GM12878 (cell line): ENCODE data around the gene VIL1. TPM values are rescaled to one million over a fixed set of nuclear protein-coding genes. Genes with fewer than 3 reads are reported as not detected.

Source experiments
- ATAC-seq: fragments of 200-7000 bp; cut with Tn5 transposase; 3 replicates; pipeline ENCODE4 v1.9.1; 2020; ENCODE audit warnings: mild to moderate bottlenecking, moderate library complexity
- BruUV-seq: library from RNA; stranded (reverse); fragments of 400-500 nt; replicated peaks from 2 replicates; lab custom pipeline; 2021; lab: Mats Ljungman, UMichigan
- CTCF ChIA-PET: fragments of 300-600 bp; sonication (Branson Sonifier 250); formaldehyde crosslinking; extraction: SDS; loops from one replicate; lab custom pipeline; 2021; ENCODE audit warnings: inconsistent platforms; lab: Yijun Ruan, JAX
- POLR2A ChIA-PET: fragments of 350-600 bp; formaldehyde crosslinking; extraction: SDS; loops from one replicate; lab custom pipeline; 2021; ENCODE audit warnings: inconsistent platforms; lab: Charles Lee
- RAD21 ChIA-PET: fragments of 300-600 bp; sonication (Branson Sonifier 250); formaldehyde crosslinking; loops from one replicate; lab custom pipeline; 2023; ENCODE audit warnings: antibody characterized with exemption; ENCODE audit not compliant: unreplicated experiment; lab: Charles Lee
- SMC1A ChIA-PET: fragments of 300-600 bp; sonication (Branson Sonifier 250); formaldehyde crosslinking; loops from one replicate; lab custom pipeline; 2023; ENCODE audit not compliant: unreplicated experiment, uncharacterized antibody; lab: Charles Lee
- DNase-seq: peaks from one replicate; pipeline ENCODE4 v3.0.0-alpha.2; 2011; ENCODE audit warnings: low read depth, low spot score
- FAIRE-seq: peaks from 3 replicates; lab custom pipeline; 2011; peaks lifted over from hg19 to GRCh38; lab: Jason Lieb, UNC
- H2AFZ ChIP-seq: 2 replicates; pipeline ENCODE4 v1.6.0; 2011; ENCODE audit warnings: low read depth, low read length, control low read depth; ENCODE audit not compliant: control insufficient read depth
- H3K27ac ChIP-seq: 2 replicates; pipeline ENCODE4 v1.5.1; 2011; ENCODE audit warnings: control low read depth; ENCODE audit not compliant: control insufficient read depth, insufficient read depth
- H3K27me3 ChIP-seq, 2 experiments: replicated peaks in 1 of 2; 2 replicates each; pipeline versions ENCODE4 v1.6.0 to v1.6.1; 2011; ENCODE audit warnings: low read length in 1 of 2; ENCODE audit not compliant: control insufficient read depth in 2 of 2, insufficient read depth in 2 of 2
- H3K36me3 ChIP-seq, 2 experiments: 2 replicates each; pipeline ENCODE4 v1.5.1; 2011; ENCODE audit warnings: low read length in 1 of 2; ENCODE audit not compliant: control insufficient read depth in 2 of 2, insufficient read depth in 2 of 2
- H3K4me1 ChIP-seq: 2 replicates; pipeline ENCODE4 v1.6.1; 2011; ENCODE audit warnings: mild to moderate bottlenecking, low read length, moderate library complexity, mixed read lengths; ENCODE audit not compliant: control insufficient read depth, insufficient read depth
- H3K4me2 ChIP-seq: 2 replicates; pipeline ENCODE4 v1.6.0; 2011; ENCODE audit warnings: control low read depth; ENCODE audit not compliant: control insufficient read depth, insufficient read depth
- H3K4me3 ChIP-seq: fragments of 200-600 bp; sonication (generic); 2 replicates; pipeline ENCODE4 v1.5.1; 2016
- H3K79me2 ChIP-seq: 2 replicates; pipeline ENCODE4 v1.6.0; 2011; ENCODE audit warnings: low read length; ENCODE audit not compliant: control insufficient read depth, insufficient read depth
- H3K9ac ChIP-seq: 2 replicates; pipeline ENCODE4 v1.8.0; 2011; ENCODE audit warnings: low read length, control low read depth, mixed read lengths; ENCODE audit not compliant: control insufficient read depth, insufficient read depth
- H3K9me3 ChIP-seq: replicated peaks from 3 replicates; pipeline ENCODE4 v1.5.1; 2011; ENCODE audit warnings: mild to moderate bottlenecking, low read length; ENCODE audit not compliant: control insufficient read depth, insufficient read depth
- H4K20me1 ChIP-seq: 2 replicates; pipeline ENCODE4 v1.6.0; 2011; ENCODE audit not compliant: control insufficient read depth, insufficient read depth
- BRCA1 ChIP-seq: IDR thresholded peaks from 2 replicates; pipeline ENCODE4 v1.6.1; 2011; ENCODE audit warnings: low read depth, low read length, improper control_type of control experiment
- CREM ChIP-seq: IDR thresholded peaks from 2 replicates; pipeline ENCODE4 v1.6.1; 2014; ENCODE audit warnings: antibody characterized with exemption, low read depth
- KLF5 ChIP-seq: fragments of 450-650 bp; IDR thresholded peaks from 2 replicates; pipeline ENCODE4 v1.6.1; 2014; ENCODE audit warnings: mild to moderate bottlenecking; ENCODE audit not compliant: partially characterized antibody
- NR2C2 ChIP-seq: IDR thresholded peaks from 2 replicates; pipeline ENCODE4 v1.6.1; 2011; ENCODE audit warnings: borderline replicate concordance, low read depth; ENCODE audit not compliant: control insufficient read depth, insufficient read length
- SMAD1 ChIP-seq: fragments of 450-650 bp; IDR thresholded peaks from 2 replicates; pipeline ENCODE4 v1.6.1; 2018; ENCODE audit warnings: mild to moderate bottlenecking, low read depth; ENCODE audit not compliant: partially characterized antibody
- SMAD5 ChIP-seq: IDR thresholded peaks from 2 replicates; pipeline ENCODE4 v1.6.1; 2016; ENCODE audit warnings: antibody characterized with exemption, low read depth
- SREBF2 ChIP-seq: IDR thresholded peaks from 2 replicates; pipeline ENCODE4 v1.6.1; 2012; ENCODE audit warnings: mild to moderate bottlenecking, low read length
- SRF ChIP-seq, 2 experiments: IDR thresholded peaks; 2 replicates each; pipeline ENCODE4 v1.6.1; 2011; ENCODE audit warnings: low read depth in 2 of 2, low read length in 2 of 2, mild to moderate bottlenecking in 1 of 2, moderate library complexity in 1 of 2
- in situ Hi-C: fragments of 300-500 bp; cut with MboI; formaldehyde crosslinking; loops from 9 replicates; pipeline ENCODE4 v1.14.3; 2018; ENCODE audit warnings: mixed read lengths
- intact Hi-C: fragments of 100-400 bp; cut with micrococcal nuclease; formaldehyde crosslinking; loops from one replicate; pipeline ENCODE4 v1.14.2; 2022; ENCODE audit not compliant: unreplicated experiment
- polyA plus RNA-seq, 11 experiments: library from polyadenylated mRNA; depleted of rRNA in 4 of 11; unstranded in 6 of 11; stranded (reverse) in 5 of 11; fragments of >200 nt; fragmentation: Nextera tagmentation in 4 of 11; fragmentation: Illumina TruSeq in 1 of 11; extraction: Ambion mirVana in 4 of 11; extraction: Trizol in 1 of 11; gene quantifications; 1 replicate in 1 of 11; 2 replicates in 10 of 11; pipeline versions ENCODE4 v1.2.1 to v1.2.3, GENCODE V29; 2011 to 2016; ENCODE audit warnings: inconsistent platforms in 2 of 11, missing spikeins in 2 of 11, low read depth in 1 of 11
- total RNA-seq, 4 experiments: library from RNA; depleted of rRNA in 3 of 4; stranded (reverse); fragments of >200 nt in 3 of 4; fragmentation: Illumina TruSeq in 1 of 4; extraction: Trizol in 1 of 4; gene quantifications; 2 replicates each; pipeline versions ENCODE4 v1.2.1 to v1.2.3, GENCODE V29; 2013 to 2021
- TF ChIP-seq, protein P1 (sequence below): IDR thresholded peaks from 2 replicates; pipeline ENCODE4 v1.6.1; 2011; ENCODE audit warnings: mild to moderate bottlenecking, low read depth, low read length, moderate library complexity; ENCODE audit not compliant: insufficient replicate concordance
- TF ChIP-seq, protein P2 (sequence below): IDR thresholded peaks from 2 replicates; pipeline ENCODE4 v1.6.1; 2011; ENCODE audit warnings: borderline replicate concordance, low read depth, mild to moderate bottlenecking, moderate library complexity, low read length; ENCODE audit not compliant: insufficient read depth, poor library complexity, severe bottlenecking

The VIL1 gene
- total and polyA plus RNA-seq, 10 of the 15 experiments (the other 5 are each of a cell fraction or from before 2014, with no cell fraction given): 0.03 to 1.9 (median 0.33) TPM

DNA sequence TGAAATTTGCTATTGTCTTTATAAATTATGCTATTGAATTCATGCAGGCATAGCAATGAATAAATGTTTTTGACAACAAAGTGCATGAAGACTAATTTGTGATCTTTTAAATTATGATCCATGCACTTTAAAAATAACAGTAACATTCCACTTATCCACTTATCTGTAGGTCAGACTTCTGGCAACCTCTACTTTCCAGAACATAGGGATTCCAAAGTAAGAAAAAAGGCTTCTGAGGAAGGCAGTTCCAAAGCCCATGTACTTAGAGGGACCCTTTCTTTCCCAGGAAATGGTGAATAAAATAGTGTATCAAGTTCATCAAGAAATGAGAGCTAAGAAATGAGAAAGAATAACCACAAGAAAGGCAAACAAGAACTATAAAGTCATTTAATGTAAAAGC, 58.3 kb downstream of the VIL1 start:
- Histone ChIP-seq H3K4me1 (peaks cover 3% of the 10 kb centered on the region), H3K27me3 (no peaks in the 10 kb centered on the region), H2AFZ (no peak overlapping the region), H3K9ac (no peak overlapping the region)
- ChIA-PET CTCF (interaction anchor here (0.7 to 1.4 kb wide), 2 partner anchors 11 to 39 kb away, joined by 3 to 4 read pairs; no protein-coding TSS in a partner anchor), SMC1A (interaction anchor here (1.4 to 2.9 kb wide), 3 partner anchors 11 to 71 kb away, joined by 4 to 7 read pairs (median 4); no protein-coding TSS in a partner anchor)
- intact Hi-C loops: no loop called here
- TF ChIP-seq BRCA1 (no peak), KLF5 (no peak), SMAD5 (no peak), SMAD1 (no peak), NR2C2 (no peak), CREM (no peak), SRF (IDR thresholded peaks at IDR 0.05; ENCODE audit: low read depth in 2 of 2, low read length in 2 of 2) (no peak), SREBF2 (no peak)
- TF ChIP-seq, protein P1, sequence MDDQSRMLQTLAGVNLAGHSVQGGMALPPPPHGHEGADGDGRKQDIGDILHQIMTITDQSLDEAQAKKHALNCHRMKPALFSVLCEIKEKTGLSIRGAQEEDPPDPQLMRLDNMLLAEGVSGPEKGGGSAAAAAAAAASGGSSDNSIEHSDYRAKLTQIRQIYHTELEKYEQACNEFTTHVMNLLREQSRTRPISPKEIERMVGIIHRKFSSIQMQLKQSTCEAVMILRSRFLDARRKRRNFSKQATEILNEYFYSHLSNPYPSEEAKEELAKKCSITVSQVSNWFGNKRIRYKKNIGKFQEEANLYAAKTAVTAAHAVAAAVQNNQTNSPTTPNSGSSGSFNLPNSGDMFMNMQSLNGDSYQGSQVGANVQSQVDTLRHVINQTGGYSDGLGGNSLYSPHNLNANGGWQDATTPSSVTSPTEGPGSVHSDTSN: no peak
- TF ChIP-seq, protein P2, sequence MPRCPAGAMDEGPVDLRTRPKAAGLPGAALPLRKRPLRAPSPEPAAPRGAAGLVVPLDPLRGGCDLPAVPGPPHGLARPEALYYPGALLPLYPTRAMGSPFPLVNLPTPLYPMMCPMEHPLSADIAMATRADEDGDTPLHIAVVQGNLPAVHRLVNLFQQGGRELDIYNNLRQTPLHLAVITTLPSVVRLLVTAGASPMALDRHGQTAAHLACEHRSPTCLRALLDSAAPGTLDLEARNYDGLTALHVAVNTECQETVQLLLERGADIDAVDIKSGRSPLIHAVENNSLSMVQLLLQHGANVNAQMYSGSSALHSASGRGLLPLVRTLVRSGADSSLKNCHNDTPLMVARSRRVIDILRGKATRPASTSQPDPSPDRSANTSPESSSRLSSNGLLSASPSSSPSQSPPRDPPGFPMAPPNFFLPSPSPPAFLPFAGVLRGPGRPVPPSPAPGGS: no peak
- TF ChIP-seq, all 136 proteins: peak for 0
- RAD21 ChIA-PET: no interaction called here
- DNase-seq: no peak
- Histone ChIP-seq H3K27ac (no peak overlapping the region), H3K9me3 (no peaks in the 10 kb centered on the region), H3K79me2 (no peaks in the 10 kb centered on the region), H4K20me1 (no peaks in the 10 kb centered on the region), H3K36me3 (peaks cover 0 to 24% of the 10 kb centered on the region in 2 experiments; a peak in 3 of 4 replicates), H3K4me3 (no peak overlapping the region), H3K4me2 (no peak overlapping the region)
- BruUV-seq: no TSS peak
- no peak for FAIRE-seq
- in situ Hi-C loops: no loop called here
- ATAC-seq: no peak
- POLR2A ChIA-PET: interaction anchor here (1.3 kb wide), 1 partner anchor 86 kb away, joined by 4 read pairs; no protein-coding TSS in a partner anchor
